GM21717 (cell line): ENCODE results near the gene STYX.
A peak's percentile ranks its signal among the peaks of the same experiment; 100 is the strongest.

Source experiments
- ATAC-seq: cut with Tn5 transposase; IDR thresholded peaks from one replicate; pipeline ENCODE4 v1.9.1; 2021; ENCODE audit warnings: mild to moderate bottlenecking, moderate library complexity; ENCODE audit not compliant: unreplicated experiment

Gene STYX

GRCh38 chr14:52783206-52783605 lies 53.2 kb downstream of the STYX start:
- ATAC-seq, result no peak

- ATAC-seq, result no peak
These were observed 56.9 kb downstream of the STYX start for GRCh38 chr14:52786887-52787286.

GRCh38 chr14:52789118-52789517 lies 59.2 kb downstream of the STYX start:
- ATAC-seq, result no peak

- no peak for ATAC-seq
These were observed 60.2 kb downstream of the STYX start for GRCh38 chr14:52790011-52790755.

- no peak for ATAC-seq
These were observed 60.8 kb downstream of the STYX start for GRCh38 chr14:52790756-52791222.

GRCh38 chr14:52791223-52792096 lies 61.5 kb downstream of the STYX start, which contains the start of gene GNPNAT1:
TSS of gene GNPNAT1 (minus strand) at chr14:52791607. CDS start at chr14:52784650, 6,957 bp downstream.
- ATAC-seq, result peak; percentile 88

GRCh38 chr14:52792097-52792415 lies 62.1 kb downstream of the STYX start:
- no peak for ATAC-seq

- ATAC-seq, result no peak
These were observed 63.1 kb downstream of the STYX start for GRCh38 chr14:52793061-52793460.

- no peak for ATAC-seq
These were observed 67.7 kb downstream of the STYX start for GRCh38 chr14:52797653-52798052.

GRCh38 chr14:52798826-52799225 lies 68.9 kb downstream of the STYX start:
- ATAC-seq, result no peak

GRCh38 chr14:52801014-52801712 lies 71.2 kb downstream of the STYX start:
- no peak for ATAC-seq

- ATAC-seq, result no peak
These were observed 72.6 kb downstream of the STYX start for GRCh38 chr14:52802597-52802996.

- no peak for ATAC-seq
These were observed 76.1 kb downstream of the STYX start for GRCh38 chr14:52806115-52806514.

GRCh38 chr14:52808101-52808500 lies 78.1 kb downstream of the STYX start:
- ATAC-seq, result no peak

- no peak for ATAC-seq
These were observed 91.9 kb downstream of the STYX start for GRCh38 chr14:52821805-52822250.

GRCh38 chr14:52824462-52824861 lies 94.5 kb downstream of the STYX start:
- no peak for ATAC-seq
